HG03045 (cell line): Measurements from ENCODE around the gene CD164L2.

Source experiments
- ATAC-seq: cut with Tn5 transposase; IDR thresholded peaks from one replicate; pipeline ENCODE4 v1.9.1; 2021; ENCODE audit warnings: mild to moderate bottlenecking, moderate library complexity; ENCODE audit not compliant: unreplicated experiment

CD164L2 gene

DNA sequence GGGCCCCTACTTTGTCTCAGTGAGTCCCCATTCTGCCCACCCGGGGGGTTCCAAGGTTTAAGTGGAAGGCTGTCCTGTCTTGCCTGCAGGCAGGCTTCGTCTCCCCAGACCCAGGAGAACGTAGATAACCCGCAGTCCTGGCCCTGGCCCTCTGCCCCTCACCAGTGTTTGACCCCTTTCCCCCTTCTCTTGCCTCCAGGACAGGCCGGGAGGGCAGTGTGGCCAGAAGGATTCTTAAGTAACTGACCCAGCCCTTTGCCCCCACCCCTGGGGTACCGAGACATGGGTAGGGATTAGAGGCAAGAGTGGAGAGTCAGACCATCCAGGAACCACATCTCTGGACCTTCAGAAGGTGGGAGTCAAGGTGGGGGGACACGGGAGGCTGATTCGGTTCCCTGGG is 52.3 kb downstream of the CD164L2 start:
- no peak for ATAC-seq
